ENCODE results near the gene OGDH.

- TF ChIP-seq CTCF (IDR thresholded peaks at IDR 0.05 in 2 of 3, conservative IDR thresholded peaks at IDR 0.05 in 1 of 3; ENCODE audit: control insufficient read depth in 2 of 3, extremely low read depth in 1 of 3, insufficient read depth in 1 of 3, low read depth in 3 of 3, low read length in 3 of 3) (no peak), POLR2A (IDR thresholded peaks at IDR 0.05; ENCODE audit: low read depth, low read length) (no peak)
These were observed 30.5 kb downstream of the OGDH start for GRCh38 chr7:44636926-44637325.
